CD4-positive, alpha-beta T cell treated with Interferon gamma for 1 hour (primary cell): ENCODE results near the gene PPM1L.
"Not testable (repeated sequence)": the region's sequence is repeated elsewhere in the genome, so short reads cannot be mapped to it uniquely, and the experiment has no call there.

Experiments
- DNase-seq: peaks from one replicate; pipeline ENCODE4 v3.0.0-alpha.2; 2020

PPM1L gene

DNA sequence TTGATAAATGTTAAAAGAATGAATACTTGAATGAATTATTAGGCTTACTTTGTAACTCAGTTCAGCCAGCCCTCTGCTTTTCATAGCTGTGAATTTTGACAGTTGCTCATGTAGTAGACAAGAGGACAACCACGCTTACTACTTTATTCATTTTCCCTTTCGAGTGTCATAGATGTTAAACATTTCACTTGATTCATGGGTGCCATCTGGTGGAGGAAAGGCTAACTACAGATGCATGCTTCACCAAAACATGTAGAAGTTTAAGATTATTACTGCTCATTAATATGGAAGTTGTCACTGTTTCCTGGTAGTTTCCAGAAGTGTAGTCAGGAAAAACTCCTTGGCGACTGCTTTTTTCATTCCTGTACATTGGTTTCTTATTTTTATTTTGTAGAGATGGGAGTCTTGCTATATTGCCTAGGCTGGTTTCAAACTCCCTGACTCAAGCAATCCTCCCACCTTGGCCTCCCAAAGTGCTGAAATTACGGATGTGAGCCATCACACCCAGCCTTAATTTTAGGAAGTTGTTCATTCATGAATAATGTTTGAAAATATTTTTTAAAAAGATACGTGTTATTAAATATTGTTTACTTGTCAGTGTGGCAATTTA is 186.0 kb downstream of the PPM1L start:
- DNase-seq: peak; percentile 29

DNA sequence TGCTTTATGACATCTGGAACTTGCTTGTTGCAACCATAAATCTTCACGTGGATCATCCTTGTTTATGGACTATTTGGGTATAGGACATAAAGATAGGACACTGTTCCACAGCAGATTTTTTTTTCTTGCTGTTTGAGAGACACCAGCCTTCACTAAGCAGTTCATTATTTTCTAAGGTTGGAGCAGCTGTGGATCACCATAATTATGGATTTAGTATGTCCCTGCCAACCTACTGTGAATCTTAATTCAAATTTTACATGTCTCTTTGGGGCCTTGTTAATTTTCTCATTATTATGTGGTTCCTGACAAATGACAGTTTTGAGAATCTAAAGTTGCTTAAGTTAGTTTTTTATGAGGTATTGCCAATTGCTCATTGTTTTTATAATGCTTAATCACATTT is 188.0 kb downstream of the PPM1L start:
- no peak for DNase-seq

DNA sequence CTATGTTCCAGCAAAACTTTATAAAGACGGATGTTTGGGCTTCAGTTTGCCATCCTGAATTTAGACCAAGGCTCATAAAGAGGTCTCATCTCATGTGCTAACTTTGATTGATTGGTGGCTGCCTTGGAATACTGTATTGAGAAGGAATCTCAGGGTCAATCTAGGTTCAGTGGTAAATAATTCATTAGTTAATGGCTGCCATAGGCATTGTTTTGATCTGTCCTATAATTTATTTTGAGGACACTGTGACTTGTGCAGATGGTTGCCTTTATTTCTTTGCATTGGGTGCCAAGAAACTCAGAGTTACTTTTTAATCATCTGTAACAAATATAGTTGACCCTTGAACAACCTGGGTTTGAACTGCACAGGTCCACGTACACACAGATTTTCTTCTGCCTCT is 189.3 kb downstream of the PPM1L start:
- DNase-seq: no peak

DNA sequence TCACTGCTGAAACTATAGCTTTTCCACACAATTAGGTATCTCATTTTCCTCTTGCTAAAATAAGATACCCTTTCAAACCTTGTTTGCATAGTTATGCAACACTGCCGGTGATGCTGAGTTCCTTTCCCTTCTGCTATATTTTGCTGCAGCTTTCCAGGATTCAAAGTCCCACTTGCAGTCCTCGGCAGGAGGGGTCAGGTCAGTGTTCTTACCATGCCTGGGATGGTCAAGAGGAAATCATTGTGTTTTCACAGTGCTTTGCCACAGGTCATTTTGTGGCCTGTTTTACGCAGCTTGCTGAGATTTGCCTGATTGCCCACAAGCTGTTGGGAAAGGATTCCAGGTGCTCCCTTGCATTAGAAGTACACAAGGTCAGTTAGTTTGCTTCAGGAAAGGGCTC is 192.2 kb downstream of the PPM1L start:
- DNase-seq: no peak

DNA sequence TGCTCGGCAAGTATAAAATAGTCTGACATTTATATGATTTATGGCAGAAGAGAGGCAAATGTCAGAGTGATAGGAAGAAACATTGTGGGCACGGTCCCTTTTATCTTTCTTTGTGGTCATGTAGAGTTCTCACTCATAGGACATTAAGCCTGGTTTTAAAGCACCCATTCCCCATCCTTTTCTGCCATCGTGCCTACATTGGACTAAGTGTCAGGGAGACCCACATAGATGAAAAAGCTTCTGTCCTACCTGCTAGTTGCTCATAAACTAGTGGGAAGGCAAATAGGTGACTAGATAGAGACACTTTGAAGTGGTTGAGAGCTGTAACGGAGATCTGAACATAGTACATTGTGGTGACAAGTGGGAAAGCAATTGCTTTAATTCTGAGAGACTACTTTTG is 193.4 kb downstream of the PPM1L start:
- DNase-seq: no peak

DNA sequence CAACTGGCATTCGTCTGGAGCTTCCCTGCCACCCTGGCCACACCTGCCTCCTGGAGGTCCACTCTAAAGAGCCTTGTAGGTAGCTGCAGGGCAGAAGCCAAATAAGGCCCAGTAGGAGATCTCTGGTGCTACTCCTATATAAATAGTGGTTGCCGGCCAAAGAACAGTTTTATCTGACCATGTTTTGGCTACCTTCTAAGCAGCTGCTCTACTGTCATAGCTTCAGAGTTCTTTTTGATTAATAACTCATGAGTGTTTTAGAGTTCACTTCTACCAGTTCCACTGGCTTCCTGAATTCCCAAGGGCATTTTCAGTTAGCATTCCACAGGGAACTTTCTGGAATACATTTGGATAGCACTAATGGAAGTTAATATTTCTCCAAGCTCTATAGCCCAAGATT is 194.5 kb downstream of the PPM1L start:
- no peak for DNase-seq

DNA sequence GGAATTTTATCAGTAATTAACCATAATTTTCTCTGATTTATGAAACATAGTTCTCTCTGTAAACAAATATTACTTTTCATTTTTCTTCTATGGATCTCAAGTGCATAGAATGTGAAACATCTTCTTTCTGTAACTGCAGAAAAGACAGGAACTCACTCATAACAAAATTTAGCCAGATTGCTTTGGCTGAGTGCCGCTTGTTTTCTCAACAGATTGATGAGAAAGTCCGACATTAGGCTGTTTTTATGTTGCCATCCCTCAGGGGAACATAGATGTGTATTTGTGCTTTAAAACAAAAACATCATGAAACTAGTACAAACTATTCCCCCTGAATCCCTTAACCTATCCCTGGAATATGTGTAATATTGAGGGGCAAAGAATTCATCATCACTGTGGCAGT is 194.9 kb downstream of the PPM1L start:
- no peak for DNase-seq

DNA sequence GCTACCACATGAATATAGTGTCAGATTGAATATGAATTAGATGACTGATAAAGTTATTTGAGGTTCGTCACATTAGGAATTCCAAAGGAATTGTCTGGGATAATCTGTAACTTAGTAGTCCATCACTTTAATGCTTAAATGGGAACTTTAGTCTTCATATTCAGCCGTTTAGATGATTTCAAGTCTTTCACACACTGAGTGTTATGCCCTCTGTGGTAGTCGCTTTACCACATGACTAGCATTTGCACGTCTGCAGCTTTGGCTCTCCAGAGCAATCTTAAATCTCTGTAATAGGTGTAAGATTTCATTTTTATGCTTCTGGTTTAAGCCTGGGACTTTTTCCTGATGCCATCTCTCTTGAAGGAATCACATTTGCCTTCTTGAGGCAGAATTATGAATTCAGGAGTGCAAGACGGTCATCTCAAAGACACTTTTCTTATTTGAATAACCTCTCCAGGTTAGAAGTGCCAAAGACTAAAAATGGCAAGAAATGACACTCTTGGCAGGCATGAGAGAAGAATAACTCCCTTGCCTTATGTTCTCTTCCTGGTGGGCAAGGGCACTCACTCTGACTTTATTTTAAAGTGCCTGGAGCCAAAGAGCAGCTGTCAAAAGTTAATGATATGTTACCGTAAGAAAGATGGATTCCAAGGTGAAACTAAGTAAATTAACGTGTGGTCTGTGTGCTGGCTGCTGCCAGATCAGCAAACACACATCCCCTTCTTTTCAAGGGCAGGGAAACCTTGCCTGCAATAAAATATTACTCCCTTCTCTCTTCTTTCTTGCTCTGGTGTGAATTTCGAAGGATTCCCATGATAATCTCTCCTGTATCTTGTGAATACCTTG is 195.8 kb downstream of the PPM1L start:
- no peak for DNase-seq

DNA sequence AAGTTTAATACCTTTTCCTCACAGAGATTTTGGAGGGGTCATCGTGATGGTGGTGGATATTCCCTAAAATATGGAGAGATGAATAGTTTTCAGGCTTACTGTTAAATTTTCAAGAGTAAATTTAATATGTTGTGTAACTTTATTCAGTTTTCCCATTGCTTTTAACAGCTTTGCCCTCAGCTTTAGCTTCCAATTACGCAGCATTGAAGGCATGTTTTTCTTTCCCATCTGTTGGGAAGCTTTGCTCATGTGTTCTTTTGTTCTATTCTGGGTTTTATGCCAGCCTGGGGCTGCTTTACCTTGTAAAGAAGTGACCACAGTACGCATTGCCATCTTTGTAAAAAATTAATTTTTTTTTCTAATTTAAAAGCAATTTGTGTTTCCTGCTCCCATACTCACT is 197.7 kb downstream of the PPM1L start:
- no peak for DNase-seq

DNA sequence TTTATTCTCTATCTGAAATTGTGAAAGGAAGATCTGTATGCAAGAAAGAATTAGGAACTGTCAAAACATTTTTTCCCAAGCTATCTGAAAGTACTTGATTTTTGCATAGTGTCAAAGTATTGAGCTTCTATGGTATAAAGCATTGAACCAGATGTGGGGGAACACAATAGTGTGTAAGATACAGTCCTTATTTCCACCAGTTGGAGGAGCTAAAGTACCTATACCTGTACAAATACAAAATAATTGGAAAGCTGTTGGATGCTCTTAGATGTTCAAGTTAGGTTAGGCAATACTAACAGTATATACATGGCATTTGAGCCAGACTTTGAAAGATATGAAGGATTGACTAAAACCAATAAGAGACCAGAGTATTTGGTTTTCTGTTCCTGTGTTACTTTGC is 200.8 kb downstream of the PPM1L start:
- no peak for DNase-seq

DNA sequence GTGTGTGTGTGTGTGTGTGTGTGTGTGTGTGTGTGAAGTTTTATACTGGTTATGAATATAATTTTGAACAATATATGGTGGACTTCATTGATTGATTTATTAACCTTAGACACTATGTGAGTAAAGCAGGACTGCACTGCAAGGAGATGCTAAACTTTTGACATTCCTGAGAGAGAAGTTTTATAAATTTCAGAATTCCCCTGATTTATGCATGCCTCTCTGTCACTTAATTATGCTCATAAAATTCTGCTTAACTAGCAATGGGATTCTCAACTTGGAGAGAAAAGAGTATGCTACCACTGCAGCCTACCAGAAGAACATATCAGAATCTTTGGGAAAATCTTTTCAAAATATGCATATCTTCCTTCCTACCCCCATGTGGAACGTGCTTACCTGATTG is 204.5 kb downstream of the PPM1L start:
- DNase-seq: no peak

DNA sequence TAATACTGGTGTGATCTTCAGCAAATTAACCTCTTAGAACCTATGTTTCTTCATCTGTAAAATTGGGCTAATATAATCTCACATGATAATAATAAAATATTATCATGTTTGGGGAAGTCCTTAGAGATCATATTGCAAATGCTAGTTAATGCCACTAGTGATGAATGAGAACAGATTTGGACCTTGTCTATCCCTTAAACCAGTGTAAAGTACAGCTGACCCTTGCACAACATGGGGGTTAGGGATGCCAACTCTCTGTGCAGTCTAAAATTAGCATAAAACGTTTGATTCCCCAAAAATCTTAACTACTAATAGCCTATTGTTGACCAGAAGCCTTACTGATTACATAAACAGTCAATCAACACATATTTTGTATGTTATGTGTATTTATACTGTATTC is 207.9 kb downstream of the PPM1L start:
- DNase-seq: no peak

DNA sequence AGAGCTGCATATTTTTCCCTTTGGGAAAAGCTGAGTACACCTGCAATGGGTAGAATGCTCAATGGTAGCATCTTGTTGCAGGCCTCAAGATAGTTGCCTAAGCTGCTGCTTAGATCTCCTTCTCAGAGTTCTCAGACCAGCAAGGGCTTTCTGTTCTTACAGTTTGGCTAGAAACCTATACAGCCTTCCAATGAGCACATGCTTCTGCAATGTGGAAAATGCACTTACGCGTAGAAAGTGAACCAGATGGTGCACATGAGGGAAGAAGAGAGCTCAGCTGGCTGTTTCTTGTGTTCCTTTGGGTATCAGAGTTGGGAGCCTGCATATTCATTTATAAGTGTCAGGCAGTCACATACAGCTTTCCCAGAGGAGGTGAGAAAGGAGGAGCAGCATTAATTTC is 212.7 kb downstream of the PPM1L start:
- DNase-seq: no peak

DNA sequence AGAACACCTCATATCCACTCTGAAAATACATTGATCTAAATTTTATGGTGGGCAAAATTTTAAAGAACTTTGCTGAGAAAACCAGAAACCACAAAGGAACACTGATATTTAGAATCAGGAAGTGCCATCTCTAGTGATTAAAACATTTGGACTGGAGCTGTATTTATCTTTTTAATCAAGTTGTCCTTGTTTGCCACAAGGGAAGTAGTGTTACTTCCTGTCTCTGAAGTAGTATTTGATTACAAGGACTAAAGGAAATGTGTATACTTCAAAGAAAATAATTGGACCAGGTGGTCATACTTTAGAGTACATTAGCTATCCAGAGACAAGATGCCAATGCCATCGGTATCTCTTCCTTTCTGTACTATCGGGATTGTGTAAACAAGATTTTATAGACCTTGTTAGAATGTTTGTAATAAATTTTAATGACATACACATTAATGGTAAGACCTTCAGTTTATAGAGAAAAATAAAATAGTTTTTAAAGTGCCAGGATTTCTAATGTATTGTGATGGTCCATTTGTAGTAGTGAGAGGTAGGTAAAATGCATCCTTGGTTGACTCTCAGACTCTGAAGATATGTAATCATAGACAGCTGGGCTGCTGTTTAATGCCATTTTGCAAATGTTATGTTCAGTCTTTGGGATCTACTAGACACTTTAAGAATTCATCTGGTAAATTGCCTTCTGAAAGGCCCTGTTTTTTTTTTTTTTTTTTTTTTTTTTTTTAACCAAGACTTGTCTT is 217.2 kb downstream of the PPM1L start:
- DNase-seq: no peak

DNA sequence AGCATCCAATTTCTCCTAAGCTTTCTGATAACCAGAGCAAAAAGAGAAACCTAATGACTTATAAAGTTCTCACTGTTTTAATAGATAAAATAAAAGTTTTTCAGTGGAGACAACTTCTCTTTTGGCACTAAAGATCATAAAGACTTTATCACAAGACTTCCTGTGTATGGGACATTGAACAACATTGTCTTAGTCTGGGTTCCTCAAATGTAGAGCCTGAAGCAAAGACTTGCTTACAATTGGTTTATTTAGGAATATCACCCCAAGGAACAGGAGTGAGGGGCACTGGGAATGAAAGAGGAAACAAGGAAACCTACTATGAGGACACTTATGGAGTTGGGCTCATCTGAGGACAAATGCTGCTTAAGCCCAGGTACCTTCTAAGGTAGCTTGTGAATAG is 221.7 kb downstream of the PPM1L start:
- no peak for DNase-seq

DNA sequence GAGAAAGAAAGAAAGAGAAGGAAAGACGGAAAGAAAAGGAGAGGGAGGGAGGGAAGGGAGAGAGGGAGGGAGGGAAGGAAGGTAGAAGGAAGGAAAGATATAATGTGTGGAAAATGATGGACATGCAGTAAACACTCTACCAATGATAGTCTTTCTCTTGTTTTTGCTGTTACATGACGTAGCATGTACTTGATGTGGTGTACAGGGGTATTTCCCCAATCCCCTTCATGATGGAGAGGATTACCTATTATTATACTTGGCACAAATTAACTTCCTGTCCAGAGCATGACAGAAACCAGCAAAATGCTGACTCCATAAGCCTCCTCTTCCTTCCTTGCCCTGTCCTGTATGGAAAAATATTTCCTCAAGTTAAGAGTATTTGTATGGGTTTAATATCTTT is 224.7 kb downstream of the PPM1L start:
- no peak for DNase-seq

DNA sequence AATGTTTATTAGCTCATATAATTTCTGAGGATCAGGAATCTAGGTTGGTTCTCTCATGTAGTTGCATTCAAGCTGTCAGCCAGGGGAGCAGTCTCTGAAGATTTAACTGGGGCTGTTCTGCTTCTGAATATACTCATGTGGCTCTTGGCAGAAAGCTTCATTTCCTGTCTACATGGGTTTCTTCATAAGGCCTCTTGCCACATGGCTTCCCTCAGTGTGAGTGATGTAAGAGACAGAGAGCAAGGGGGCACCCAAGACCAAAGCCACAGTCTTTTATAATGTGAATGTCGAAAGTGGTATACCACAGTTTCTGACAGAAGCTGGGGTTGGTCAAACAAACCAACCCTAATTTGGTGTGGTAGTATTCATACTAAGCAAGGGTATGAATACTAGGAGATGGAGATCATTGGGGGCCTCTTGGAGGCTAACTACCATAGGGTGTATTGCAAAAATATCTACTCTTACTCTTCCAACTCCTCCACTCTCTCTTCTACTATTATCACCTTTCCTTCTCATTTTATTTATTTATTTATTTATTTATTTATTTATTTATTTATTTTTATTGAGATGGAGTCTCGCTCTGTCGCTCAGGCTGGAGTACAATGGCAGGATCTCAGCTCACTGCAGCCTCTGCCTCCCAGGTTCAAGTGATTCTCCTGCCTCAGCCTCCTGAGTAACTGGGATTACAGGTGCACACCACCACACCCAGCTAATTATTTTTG is 225.3 kb downstream of the PPM1L start:
- peak; percentile 52 for DNase-seq

DNA sequence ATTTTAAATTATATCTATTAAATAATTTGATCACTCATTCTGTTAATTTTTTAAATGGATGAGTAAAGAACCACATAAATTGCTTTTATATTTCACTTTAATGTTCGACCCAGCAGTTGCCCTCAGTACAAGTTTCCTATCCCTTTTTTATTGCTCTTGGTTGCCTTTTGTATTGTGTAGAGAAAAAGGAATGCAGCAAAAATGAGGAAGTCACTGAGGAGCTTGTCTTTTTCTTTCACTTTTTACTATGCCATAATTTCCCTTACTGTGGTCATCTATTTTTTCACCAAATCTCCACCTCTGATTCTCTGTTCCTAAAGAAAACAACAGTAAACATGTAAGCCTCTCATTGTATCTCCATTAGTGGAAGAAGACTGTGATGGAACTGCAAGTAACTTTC is 226.5 kb downstream of the PPM1L start:
- DNase-seq: no peak

DNA sequence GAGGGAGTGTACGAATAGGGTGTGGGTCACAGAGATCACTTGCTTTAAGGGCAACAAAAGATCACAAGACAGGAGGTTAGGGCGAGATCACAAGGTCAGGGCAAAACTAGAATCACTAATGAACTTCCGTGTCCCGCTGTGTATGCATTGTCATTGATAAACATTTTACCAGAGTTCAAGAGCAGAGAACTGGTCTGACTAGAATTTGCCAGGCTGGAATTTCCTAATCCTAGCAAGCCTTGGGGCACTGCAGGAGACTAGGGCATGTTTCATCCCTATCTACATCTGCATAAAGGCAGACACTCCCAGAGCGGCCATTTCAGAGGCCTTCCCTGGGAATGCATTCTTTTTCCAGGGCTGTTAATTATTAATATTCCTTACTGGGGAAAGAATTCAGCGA is 227.9 kb downstream of the PPM1L start:
- not testable (repeated sequence) for DNase-seq

DNA sequence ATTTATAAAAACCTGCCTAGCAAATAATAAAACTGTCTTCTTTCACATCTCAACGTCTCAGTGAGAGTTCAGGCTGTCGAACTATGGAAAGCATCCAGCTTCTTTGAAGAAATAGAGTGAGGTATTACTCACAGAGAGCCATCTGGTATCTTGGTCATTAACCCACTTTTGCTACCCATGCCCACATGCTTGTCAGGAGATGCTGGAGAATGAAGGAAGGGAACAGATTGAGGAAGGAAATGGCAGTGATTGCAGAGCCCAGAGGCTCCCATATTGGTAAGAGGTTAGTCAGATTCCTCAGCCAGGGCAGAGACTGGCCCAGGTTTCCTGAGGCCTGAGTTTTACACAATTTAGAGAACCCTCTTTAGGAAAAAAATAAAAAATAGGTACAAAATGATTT is 230.0 kb downstream of the PPM1L start:
- DNase-seq: no peak

DNA sequence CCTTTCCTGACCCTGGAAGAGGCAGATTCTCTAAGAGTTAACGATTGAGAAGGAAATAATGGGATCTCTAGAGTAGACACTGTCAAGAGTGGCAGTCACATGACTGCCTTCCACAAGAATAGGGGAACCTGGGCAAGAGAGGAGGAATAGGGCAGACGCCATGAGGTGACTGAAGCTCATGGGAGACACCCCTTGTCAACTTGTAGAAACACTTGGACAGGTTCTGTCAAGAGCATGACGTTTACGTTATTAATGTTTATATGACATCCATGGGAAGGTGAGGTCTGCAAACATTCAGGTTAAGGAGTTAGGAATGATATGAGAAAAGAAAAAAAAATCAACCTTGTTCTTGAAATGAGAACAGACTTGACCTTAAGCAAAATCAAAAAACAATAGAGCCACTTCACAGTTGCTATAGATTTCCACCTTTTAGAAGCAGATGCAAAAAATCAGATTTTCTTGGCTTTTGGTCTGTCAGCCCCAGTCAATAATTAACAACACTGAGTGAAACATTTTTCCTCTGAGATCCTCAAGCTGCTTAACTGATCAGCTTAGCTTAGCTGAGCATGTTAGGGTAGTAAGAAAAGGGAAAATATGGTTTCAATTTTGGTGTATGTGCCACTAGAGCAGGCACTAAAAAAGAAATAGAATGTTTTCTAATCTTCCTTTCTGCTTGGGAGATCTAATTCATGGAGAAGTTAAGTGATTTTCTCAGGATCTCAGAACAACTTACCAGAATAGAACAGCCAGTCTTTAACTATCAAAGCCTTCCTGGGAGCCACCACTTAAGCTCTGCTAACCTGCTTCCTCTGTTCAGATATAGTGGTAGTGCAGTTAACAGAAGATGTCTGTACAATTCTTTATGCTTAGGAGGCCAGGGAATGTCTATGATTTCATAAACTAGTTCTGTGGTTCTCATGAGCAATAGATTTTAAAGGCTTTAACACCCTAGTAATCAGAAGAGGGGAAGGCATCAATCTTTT is 232.2 kb downstream of the PPM1L start:
- no peak for DNase-seq

DNA sequence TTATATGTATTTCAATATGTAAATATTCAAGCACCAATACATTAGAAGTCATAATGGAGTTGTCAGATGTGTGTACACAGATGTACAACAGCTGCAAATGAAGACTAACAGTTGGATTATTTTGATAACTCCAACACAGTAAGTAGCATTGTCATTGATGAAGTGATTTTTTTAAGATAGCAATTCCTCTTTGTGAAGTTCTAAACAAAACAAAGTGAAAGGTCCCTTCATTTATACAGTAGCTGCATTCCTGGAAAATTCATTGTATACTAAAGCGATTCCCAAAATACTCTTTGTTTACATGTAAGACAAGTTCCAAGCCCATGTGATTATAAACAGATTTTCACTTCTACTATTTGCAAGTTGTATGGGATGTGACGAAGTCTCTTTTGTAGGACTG is 234.4 kb downstream of the PPM1L start:
- DNase-seq: no peak
